GM21360 (cell line): ENCODE results near the gene LSAMP.

ENCODE experiments used
- ATAC-seq: cut with Tn5 transposase; IDR thresholded peaks from one replicate; pipeline ENCODE4 v1.9.1; 2021; ENCODE audit warnings: mild to moderate bottlenecking, moderate library complexity; ENCODE audit not compliant: unreplicated experiment

LSAMP gene

DNA sequence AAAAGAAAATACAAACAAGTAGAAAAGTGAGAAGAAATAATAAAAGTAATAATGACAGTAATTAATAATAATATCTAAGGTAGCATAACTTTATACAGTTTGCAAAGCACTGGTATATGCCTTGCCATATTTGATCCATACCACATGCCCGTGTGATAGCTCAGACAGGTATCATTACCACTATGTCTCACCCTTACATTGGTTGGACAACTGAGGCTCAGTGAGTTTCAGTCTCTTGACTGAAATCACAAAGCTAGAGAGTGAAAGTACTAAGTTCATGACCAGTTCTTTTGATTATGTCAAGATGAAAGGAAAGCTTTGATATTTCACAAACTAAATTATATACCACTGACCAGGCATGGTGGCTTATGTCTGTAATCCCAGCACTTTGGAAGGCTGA lies 413.1 kb downstream of the LSAMP start:
- no peak for ATAC-seq

DNA sequence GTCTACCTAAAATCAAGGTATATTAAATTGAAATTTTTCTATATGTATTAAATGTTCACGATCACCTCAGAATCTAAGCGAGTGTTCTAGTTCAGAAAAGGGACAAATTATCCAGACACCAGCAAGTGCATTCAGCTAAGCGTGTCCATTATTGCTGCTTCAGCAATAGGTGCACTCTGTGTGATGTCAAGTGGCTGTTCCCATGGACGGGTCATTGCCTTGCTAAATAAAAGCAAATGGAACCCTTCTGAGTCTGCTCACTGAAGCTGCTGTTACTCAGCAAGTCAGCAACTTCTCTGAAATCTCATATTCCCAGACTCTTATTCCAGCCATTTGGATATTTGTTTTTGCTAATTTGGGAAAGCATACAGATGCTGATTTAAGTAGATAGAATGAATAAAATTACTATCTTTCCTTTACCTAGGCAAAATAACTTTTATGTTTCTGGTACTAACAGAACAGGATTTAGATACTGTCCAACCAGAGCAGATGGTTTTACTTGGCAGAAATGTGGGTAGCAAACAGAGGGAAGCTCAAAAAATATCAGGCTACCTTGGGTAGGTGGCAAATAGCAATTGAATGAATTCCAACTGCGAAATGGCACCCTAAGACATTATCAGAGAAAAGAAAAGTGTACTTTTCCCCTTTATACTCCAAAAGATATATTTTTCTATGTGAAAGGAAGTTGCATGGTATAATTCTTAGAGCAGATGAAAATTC lies 415.0 kb downstream of the LSAMP start:
- no peak for ATAC-seq

DNA sequence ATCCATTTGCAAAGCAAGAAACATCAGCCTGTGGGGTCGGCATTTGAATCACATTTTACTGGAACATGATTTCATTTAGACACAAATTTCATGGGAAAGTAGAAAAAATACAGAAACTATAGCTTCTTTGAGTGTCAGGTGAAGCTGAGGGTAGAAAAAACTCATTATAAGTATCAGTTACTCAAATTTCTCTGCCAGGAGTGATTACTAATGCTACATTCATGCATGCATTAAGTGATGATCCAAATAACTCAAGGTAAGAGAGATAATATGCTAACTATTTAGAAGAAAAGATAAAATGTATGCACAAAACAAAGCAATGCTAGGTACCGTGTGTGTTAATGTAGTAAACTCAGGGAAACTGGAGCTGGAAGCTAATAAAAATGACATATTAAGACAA lies 416.0 kb downstream of the LSAMP start:
- ATAC-seq = no peak

DNA sequence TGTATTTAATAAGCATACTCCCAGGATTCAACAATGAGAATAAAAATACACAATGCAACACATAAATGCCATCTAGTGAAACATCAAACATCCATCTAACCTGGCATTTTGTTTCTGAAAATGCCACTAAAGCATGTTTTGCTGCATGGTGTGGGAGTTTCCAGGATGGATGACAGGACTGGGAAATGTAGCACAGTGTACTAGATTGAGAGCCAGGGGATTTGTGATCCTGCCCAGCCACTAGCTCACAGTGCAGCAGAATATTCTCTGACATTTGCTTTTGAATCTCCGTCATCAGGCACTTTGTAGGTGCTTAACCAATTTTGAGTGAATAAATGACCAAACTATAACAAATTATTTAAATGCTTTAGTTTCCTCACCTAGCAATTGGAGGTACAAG lies 417.1 kb downstream of the LSAMP start:
- no peak for ATAC-seq

DNA sequence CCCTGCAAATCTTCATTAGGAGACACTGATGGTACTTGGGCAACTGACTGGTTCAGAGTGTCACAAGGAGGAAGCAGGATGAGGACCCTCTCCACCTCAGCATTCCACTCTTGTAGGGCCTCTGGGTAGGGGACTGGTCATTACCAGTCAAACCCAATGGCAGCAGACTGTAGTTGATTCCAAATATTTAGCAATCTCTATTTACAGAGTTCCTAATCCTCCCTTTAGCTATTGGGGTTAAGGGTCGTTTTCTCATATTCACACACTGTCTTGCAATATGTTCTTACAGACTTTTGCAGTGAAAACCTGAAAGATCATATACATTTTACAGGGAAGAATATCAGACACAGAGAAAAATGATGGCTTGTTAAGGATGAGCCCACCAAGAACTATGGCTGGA lies 424.3 kb downstream of the LSAMP start:
- ATAC-seq = no peak

DNA sequence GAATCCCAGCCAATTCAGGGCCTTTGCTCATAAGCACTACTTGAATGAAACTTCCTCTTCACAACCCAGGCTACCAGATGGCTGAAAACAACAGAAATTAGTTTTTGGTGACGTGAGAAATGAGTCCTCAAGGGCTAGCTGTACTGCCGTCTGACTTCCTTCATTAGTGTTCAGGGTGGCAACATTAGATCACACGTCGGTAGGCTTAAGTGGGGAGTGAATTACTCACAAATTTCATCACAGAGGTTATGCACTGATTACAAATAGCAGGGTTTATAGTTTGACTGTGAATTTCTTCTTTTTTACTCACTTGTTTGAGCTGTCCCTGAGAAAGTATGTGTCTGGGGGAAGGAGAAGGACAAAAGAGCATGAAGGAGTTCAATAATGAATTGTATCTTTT lies 424.8 kb downstream of the LSAMP start:
- ATAC-seq = peak; percentile 89

DNA sequence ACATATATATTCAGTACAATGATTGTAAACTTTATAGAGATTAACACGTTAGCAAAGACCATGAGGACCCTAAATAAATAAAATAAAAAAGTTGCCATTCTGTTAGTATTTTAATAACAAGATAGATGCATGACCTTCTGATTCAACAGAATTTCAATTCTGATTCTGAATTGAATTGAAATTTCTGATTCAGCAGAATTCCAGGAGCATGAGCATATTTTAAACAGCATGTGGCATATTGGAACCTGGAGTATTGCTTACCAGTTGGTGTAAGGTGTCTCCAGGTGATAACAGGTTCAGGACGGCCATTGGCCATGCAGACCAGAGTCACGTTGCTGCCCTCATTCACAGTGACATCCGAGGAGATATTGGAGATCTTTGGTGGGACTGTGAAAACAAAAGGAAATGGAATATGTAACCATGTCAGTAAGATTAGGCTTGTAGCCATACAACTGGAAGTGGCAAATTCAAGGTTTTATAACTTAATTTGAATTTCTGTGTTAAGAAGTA lies 426.0 kb downstream of the LSAMP start:
- ATAC-seq = no peak

DNA sequence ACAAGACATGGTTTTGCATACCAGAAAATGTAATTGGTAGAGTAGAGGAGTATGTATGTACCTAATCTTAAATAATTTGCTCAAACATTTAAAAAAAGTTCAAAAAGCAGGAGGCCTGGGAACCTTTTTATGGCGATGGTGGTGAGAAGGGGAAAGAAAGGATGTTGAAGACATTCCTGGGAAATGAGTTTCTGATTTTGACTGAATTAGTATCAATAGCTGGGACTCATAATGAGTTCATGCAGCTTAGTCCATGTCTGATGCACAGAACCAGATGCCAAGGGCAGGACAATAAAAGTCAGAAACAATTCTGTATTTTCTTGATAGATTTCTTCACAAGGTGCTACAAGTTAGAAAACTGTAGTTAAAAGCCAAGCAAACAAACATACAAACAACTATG lies 426.6 kb downstream of the LSAMP start:
- ATAC-seq = no peak

DNA sequence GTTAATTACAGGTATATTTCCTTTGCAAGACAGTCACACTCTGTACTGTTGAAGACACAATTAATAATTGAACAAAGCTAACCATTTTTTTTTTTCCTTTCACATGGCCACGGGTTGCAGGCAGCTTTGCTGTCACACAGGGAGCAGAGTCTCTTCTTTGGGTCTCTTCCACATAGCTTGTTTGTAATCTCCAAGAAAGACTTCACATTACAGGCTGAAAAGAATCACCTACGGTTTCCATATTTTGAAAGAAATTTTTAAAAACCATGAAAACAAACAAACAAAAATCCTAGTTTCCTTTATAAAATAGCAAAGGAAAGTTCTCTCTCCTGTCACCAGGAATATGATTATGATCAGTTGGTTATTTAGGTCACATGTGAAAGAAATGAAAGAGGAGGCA lies 429.4 kb downstream of the LSAMP start:
- ATAC-seq = no peak

DNA sequence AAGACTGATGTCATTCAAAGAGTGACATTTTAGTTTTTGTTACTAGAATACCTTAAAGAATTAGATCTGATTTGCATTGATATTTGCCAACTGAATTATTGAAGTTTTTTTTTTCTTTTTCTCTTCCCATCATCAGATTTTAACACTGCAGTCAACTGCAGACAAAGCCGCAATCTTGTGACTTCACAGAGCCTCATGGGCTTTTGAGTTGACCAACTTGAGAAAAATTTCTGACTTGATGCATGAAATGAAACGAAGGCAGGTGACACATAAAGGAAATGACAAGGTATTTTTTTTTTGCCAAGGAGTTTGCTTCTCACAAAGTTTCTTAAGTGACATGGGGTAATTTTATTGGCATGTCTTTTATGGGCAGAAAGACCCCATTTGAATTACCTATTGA lies 438.3 kb downstream of the LSAMP start:
- ATAC-seq = no peak

DNA sequence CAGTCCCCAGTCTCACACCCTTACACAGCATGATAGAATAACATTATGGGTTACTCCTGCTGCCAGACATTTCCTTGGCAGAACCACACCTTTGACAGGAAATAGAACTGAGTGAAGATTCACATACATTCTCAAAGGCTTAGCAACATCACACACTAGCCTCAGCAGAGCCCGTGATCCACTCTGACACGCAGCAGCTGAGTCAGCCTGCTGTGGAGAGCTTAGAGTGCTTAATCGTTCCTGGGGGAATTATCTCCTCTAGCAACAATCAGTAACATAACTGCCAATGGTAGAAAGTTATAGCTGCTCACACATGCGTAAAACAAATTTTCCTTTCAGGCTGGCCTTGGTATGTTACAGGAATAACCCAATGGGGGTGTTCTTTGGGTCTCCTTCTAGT lies 439.9 kb downstream of the LSAMP start:
- no peak for ATAC-seq

DNA sequence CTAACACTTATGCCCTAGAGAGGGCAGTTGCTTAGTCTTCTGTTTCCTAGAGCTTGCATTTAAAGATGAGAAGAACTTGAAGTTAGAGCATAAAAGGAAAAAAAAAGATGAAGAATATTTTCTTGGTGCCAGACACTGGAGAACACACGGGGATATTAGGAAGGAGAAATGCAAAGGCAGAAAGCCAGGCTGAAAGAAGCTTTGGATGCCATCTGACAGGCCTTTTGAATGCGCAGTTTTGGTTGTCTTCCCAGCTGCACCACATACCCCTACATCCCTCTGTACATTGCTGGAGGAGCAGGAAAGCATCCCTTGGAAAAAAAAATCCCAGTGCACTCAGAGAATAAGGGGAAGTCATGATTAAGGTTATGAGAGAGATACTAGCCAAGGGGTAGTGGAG lies 443.1 kb downstream of the LSAMP start:
- no peak for ATAC-seq

DNA sequence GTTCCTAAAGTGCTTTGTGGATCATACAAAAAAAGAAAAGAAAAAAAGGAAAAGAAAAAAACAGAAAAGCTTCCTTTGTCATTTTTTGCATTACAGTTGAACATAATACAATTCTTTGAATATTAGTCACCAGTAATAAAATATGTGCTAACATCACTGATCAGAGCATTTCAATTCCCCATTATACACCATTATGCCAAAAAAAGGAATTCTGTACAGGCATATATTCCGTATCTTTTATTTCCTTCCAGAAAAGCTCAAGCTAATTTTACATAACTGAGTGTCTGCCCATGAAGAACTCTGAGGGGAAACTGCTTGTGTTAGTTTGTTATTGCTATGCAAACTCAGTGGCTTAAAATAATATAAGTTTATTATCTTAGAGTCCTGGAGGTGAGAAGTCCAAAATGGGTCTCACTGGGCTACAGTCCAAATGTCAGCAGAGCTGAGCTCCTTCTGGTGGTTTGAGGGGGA lies 444.1 kb downstream of the LSAMP start:
- ATAC-seq = no peak

DNA sequence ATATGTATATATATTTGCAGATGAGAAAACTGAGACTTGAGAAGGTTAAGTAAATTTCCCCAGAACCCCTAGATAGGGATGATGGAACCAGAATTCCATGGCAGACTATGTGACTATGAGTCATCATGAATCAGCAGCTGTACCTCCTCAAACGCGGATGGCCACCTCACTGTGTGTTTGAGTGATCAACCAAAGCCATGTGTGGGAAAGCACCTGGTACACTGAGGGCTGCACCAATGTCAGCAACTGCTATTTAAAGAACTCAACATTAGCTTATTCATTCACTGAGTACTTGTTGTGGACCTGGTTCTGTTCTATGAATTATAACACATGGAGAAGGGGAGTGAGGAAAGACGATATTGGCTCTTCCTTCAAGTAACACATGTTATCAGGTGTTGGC lies 445.0 kb downstream of the LSAMP start:
- ATAC-seq = peak; percentile 90

DNA sequence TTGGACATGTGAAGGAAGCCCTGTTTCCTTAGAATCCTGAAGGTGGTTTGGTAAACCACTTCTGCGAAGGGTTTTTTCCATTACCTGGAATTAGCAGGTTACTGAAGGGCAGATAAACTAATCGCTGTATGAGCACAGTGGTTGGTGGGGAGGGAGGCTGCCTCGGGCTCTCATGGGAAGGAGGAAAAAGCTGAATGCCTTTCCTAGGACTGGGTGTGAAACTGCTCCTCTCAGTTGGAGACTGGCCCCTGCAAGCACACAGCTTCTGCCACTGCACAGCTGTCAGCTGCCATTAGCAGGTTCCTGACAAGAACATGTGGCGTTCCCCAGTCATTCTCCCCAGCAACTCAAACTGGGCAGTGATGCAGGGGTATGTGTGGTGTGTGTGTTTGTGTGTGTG lies 445.7 kb downstream of the LSAMP start:
- peak; percentile 37 for ATAC-seq

DNA sequence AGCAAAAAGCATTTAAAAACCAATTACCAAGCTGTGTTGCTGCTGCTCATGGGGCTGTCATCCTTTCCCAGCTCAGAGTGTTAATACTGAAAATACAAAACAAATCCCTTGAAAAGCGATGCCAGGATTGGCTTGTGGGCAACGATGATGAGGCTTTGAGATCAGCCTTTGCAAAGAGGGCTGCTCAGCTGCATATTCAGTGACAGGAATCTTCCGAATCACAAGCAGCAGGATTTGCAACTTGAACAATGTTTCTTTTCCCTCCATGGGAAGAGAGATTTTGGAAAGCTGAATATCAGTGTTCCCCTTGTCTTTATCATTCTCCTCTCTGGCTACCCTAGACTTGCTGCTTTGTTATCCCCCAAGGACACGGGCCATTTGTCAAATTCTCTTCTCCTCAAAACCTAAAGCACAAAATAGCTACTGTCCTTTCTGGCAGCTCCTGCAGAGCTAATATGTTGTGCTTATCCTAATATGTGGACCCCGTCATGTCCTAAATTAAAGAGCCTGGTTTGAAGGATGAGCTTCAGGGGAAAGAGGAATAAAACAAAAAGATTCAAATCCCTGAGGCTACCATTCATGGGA lies 446.2 kb downstream of the LSAMP start:
- ATAC-seq = no peak

DNA sequence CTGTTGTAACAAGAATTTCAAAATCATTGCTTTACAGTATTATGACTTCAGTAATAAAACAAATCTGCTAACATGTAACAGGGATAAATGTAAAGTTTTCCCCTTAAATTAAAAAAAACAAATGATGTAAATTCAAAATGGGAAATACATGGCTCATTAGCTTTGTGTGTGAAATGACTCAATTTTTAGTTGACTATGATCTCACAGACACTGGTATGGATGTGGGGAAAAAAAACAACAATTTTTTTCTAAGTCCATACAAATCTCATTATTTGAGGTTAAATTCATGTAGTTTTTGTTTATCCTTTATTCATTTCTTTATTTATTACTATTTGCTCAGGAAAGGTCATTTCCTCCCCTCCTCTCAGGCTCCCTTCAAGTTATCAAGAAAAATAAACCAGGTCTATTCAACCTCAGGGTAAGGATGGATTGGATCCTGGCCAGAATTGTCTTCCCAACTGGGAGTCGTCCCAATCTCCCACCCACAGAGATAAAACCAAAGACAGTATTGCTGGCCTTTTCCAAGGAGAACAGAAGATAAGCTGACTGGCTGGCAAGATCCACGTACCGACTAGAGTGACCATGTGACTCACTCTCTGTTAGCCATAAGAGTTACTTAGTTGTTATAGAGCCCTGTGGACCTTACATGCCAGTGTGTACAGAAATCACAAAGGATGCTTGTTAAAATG lies 448.7 kb downstream of the LSAMP start:
- no peak for ATAC-seq

DNA sequence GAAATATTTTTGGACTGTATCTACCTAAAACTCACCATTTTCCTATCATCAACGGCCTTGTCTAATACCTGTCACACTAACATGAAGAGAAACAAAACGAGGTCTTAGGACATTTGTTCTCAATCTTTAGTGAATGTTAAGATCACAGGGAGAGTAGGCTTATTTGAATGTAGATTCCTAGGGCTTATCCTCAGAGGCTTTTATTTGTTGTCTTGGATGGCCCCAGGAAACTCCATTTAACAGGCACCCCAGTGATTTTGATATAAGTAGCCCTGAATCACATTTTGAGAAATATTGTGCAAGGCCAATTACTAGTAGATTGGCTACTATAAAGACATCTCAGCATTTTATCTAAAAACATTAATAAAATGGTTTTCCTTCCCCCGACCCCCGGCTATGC lies 454.6 kb downstream of the LSAMP start:
- ATAC-seq = no peak

DNA sequence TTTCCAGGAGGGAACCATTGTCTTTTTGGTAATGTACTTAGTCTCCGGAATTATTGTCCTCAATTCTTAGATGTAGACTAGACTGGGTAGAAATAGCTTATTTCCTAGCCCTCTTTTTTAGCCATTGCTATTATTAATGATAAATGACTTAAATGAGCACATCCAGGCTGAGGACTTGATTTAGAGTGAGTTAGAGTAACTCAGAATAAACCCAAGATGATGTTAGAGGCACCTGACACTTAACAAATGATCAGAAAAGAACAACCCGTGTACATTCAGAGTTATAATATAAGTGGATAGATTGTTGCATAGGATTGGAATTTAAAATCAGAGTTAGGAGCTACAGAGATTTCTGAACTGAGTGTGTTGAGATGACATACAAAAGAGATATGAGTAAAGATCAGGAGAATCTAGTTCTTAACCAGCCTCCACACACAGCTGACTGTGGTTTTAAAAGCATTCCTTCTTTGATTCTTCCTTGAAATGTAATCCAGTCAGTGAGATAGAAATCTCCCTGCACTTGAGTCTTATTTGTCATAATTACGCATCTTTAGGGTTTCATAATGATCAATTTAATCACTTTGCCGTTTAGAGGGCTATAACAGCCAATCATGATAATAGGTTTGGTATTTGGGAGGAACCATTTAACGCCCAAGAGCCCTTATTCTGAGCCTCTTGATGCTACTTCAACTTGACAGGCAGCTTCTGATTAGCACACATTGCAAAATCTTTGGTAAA lies 455.4 kb downstream of the LSAMP start:
- no peak for ATAC-seq

DNA sequence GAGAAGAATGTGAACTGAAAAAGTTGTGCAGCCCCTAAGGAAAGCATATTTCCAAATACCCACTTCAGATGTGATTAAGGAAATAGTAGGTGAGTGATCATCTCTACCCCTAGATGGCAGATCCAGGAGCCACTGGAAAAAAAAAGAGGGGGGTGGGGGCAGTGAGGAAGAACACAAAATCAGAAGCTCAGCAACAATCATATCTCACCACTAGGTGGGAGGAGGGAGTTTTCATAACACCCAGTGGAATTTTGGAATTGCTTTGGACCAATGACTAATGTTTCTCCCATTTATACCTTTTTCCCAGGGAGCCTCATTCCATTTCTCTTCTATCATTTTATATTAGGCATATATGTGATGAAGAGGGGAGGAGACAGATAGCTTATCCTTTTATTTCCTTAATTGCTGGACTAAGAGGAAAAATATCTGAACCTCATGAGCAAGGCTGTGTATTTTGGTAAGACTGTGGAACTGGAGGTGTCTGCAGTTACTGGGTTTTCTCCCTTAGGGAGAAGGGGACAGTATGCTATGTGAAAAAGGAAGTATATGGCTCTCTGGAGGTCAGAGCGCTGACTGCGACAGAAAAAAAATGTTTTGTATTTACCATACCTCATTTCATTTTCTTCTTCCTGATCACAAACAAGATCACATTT lies 458.6 kb downstream of the LSAMP start:
- no peak for ATAC-seq

DNA sequence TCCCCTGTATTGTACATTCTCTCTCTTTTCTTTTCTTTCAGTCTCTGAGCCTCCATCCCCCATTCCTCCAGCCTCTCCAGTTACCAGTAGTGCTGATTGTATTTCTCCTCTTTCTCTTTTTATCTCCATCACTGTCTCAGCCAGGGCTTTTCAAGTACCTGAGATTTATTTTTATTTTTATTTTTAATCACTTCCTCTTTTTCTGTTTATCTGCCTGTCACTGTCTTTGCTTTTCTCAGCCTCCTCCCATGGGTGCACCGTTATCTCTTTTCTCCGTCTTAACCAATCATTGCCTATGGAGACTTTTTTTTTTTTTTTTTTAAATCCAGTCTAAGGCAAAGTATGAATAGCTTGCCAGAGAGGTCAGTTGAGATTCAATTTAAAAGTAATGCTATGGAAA lies 462.7 kb downstream of the LSAMP start:
- ATAC-seq = no peak
